Measurements from ENCODE around the gene HOXA5.

Gene HOXA5

GRCh38 chr7:27110186-27111031, 33.1 kb downstream of the HOXA5 start:
- TF ChIP-seq, protein P1, sequence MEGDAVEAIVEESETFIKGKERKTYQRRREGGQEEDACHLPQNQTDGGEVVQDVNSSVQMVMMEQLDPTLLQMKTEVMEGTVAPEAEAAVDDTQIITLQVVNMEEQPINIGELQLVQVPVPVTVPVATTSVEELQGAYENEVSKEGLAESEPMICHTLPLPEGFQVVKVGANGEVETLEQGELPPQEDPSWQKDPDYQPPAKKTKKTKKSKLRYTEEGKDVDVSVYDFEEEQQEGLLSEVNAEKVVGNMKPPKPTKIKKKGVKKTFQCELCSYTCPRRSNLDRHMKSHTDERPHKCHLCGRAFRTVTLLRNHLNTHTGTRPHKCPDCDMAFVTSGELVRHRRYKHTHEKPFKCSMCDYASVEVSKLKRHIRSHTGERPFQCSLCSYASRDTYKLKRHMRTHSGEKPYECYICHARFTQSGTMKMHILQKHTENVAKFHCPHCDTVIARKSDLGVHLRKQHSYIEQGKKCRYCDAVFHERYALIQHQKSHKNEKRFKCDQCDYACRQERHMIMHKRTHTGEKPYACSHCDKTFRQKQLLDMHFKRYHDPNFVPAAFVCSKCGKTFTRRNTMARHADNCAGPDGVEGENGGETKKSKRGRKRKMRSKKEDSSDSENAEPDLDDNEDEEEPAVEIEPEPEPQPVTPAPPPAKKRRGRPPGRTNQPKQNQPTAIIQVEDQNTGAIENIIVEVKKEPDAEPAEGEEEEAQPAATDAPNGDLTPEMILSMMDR (IDR thresholded peaks at IDR 0.05; ENCODE audit: extremely low read depth, insufficient read depth, missing control alignments), result no peak
- in situ Hi-C loops (cut with MboI; ENCODE audit: low pct_unique_long_range_greater_than_20kb, low sequenced_read_pairs, unreplicated experiment), result no loop called here
- DNase-seq (ENCODE audit: low spot score), result no peak

DNA sequence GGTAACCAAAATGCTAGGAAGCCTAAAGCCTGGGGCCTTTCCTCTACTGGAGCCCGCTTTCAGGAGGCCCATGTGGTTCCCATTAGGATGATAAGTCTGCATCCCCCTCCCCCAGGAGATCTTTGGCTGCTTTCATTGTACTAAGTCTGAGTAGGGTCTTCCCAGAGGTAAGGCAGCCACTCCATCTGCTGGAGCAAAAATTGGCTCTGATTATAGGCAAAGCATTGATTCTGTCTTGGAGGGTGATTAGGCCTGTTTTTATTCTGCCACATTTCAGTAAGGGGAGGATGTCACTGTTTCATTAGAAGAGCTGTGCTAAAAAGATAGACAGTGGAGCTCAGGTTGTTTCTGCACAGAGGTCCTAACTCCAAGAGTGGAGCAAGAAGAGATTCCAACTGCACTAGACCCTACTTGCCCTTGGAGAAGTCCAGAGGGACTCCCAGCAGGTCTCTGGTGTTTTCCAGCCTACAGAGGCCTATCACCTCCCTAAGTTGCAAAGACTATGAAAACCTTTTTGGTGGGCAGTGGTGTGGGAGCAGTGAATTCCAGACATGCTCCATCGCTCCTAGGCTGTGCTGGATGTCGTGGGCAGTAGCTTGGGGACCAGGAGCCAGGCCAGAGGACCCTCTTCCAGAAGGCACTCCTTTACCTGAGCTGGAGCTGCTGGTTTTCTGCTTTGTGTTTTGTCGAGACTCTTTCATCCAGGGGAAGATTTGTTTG, 33.9 kb downstream of the HOXA5 start:
- TF ChIP-seq, protein P1 (IDR thresholded peaks at IDR 0.05; ENCODE audit: extremely low read depth, insufficient read depth, missing control alignments), result no peak
- no peak for DNase-seq (ENCODE audit: low spot score)
- in situ Hi-C loops (cut with MboI; ENCODE audit: low pct_unique_long_range_greater_than_20kb, low sequenced_read_pairs, unreplicated experiment), result no loop called here

DNA sequence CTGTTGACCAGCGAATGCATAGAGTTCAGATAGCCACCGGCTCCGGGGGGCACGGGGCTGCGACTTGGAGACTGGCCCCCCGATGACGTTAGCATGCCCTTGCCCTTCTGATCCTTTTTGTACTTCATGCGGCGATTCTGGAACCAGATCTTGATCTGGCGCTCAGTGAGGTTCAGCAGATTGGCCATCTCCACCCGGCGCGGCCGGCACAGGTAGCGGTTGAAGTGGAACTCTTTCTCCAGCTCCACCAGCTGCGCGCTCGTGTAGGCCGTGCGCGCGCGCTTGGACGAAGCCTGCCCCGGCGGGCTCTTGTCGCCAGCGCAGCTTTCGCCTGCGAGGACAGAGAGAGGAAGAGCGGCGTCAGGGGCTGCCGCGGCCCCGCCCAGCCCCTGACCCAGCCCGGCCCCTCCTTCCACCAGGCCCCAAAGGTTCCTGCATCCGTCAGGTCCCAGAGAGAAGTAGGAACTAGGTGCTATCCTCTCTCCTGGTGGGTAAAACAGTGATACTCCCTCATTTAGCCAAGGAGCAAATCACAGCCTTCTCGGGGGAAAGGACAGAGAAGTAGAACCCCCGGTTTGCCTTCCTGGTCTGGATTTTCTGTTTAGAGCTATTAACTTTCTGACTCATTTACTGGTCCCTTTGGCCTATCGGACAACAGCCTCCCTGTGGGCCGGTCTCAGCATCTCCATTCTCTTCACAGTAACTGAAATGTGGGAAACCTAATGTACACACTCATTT, 34.9 kb downstream of the HOXA5 start:
- TF ChIP-seq, protein P1 (IDR thresholded peaks at IDR 0.05; ENCODE audit: extremely low read depth, insufficient read depth, missing control alignments), result no peak
- DNase-seq (ENCODE audit: low spot score), result no peak
- in situ Hi-C loops (cut with MboI; ENCODE audit: low pct_unique_long_range_greater_than_20kb, low sequenced_read_pairs, unreplicated experiment), result no loop called here

DNA sequence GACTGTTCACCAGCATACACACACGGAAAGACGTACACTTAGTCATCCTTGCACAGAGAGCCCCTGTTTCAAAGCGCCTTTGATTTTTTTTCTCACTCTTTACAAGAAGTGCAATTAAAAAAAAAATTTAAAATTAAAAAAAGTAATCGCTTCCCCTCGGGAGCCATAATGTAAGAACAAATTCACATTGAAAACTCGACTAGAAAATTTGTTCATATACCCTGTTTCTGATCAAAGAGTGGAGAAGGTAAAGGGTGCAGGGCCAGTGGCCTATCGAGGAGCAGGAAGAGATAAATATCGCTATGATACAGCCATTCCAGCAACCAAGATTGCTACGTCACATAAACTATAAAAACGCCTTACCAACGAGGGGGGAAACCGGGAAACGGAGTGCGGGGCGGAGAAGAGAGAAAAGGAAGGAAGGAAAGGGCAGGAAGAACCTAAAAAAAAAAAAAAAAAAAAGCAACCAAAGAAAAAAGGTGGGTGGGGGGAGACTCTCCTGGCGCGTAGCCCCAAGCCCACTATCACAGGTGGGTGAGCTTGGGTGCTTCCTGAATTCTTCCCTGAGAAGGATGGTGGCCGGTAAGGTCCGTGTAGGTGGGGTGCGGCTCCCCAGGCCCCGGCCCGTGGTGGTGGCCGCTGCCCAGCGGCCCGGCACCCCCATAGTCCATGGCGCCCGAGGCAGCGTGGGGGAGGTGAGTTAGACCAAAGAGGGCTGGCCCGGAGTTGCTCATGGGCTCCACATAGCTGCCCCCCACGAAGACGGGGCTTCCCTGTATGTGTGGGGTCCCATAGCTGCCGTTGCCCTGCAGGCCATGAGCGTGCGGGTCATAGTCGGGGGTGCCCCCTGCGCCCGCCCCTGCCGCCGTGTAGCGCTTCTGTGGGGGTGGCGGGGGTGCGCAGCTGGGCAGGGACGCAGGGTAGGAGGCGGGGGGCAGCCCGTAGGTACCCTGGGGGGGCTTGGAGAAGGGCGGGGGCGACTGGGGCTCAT, 35.8 kb downstream of the HOXA5 start:
- DNase-seq (ENCODE audit: low spot score), result no peak
- in situ Hi-C loops (cut with MboI; ENCODE audit: low pct_unique_long_range_greater_than_20kb, low sequenced_read_pairs, unreplicated experiment), result no loop called here
- TF ChIP-seq, protein P1 (IDR thresholded peaks at IDR 0.05; ENCODE audit: extremely low read depth, insufficient read depth, missing control alignments), result no peak

GRCh38 chr7:27106901-27107240, 36.6 kb downstream of the HOXA5 start:
- in situ Hi-C loops (cut with MboI; ENCODE audit: low pct_unique_long_range_greater_than_20kb, low sequenced_read_pairs, unreplicated experiment), result no loop called here
- TF ChIP-seq, protein P1 (IDR thresholded peaks at IDR 0.05; ENCODE audit: extremely low read depth, insufficient read depth, missing control alignments), result no peak
- no peak for DNase-seq (ENCODE audit: low spot score)
